K562 (cell line): ENCODE measurements around the gene GALNT7. TPM values are rescaled to one million over a fixed set of nuclear protein-coding genes. Genes with fewer than 3 reads are reported as not detected.

ENCODE experiments used
- E2F4 ChIP-seq: sonication (generic); formaldehyde crosslinking; IDR thresholded peaks from 2 replicates; pipeline ENCODE4 v1.8.0; 2022; ENCODE audit warnings: mild to moderate bottlenecking, low read depth, missing genetic modification reagents
- FOXJ2 ChIP-seq: fragments of 200-800 bp; sonication (Bioruptor generic); IDR thresholded peaks from 2 replicates; pipeline ENCODE4 v1.6.1; 2016; ENCODE audit warnings: missing genetic modification characterization, missing compliant biosample characterization
- HDAC2 ChIP-seq: fragments of 450-650 bp; IDR thresholded peaks from 2 replicates; pipeline ENCODE4 v1.6.1; 2016; ENCODE audit warnings: mild to moderate bottlenecking
- MLLT1 ChIP-seq, 2 experiments: fragments of 450-650 bp; IDR thresholded peaks; 2 replicates each; pipeline ENCODE4 v1.6.1; 2016
- MXD1 ChIP-seq: fragments of 250-450 bp; sonication (Bioruptor Pico); IDR thresholded peaks from 2 replicates; pipeline ENCODE4 v1.8.0; 2021; ENCODE audit warnings: borderline replicate concordance, mild to moderate bottlenecking, moderate library complexity; ENCODE audit not compliant: poor library complexity, severe bottlenecking
- NONO ChIP-seq, 2 experiments: fragments of 200-400 bp in 1 of 2; fragments of 450-650 bp in 1 of 2; formaldehyde crosslinking in 1 of 2; IDR thresholded peaks; 2 replicates each; pipeline ENCODE4 v1.6.1; 2017; ENCODE audit warnings: low read depth in 2 of 2, mild to moderate bottlenecking in 2 of 2, moderate library complexity in 2 of 2, low read length in 1 of 2
- SRF ChIP-seq, 2 experiments: fragments of 250-450, 450-650 bp in 1 of 2; sonication (Bioruptor Pico) in 1 of 2; sonication (generic) in 1 of 2; formaldehyde crosslinking; IDR thresholded peaks; 2 replicates each; pipeline versions ENCODE4 v1.5.0 to v1.5.1; 2020 to 2022; ENCODE audit warnings: mild to moderate bottlenecking in 1 of 2, missing genetic modification reagents in 1 of 2
- ZBTB2 ChIP-seq: fragments of 450-650 bp; IDR thresholded peaks from 2 replicates; pipeline ENCODE4 v1.6.1; 2016; ENCODE audit warnings: antibody characterized with exemption
- ZNF146 ChIP-seq: IDR thresholded peaks from one replicate; pipeline ENCODE4 v1.6.1; 2018; ENCODE audit warnings: missing compliant biosample characterization; ENCODE audit not compliant: unreplicated experiment
- ZNF41 ChIP-seq: fragments of 250-450 bp; sonication (Bioruptor Pico); conservative IDR thresholded peaks from 2 replicates; pipeline ENCODE4 v1.4.0; 2020; ENCODE audit warnings: mild to moderate bottlenecking
- polyA plus RNA-seq, 8 experiments: library from polyadenylated mRNA; depleted of rRNA in 4 of 8; stranded (reverse) in 5 of 8; unstranded in 3 of 8; fragments of >200 nt; fragmentation: Nextera tagmentation in 2 of 8; fragmentation: Illumina TruSeq in 1 of 8; extraction: Ambion mirVana in 2 of 8; extraction: Trizol in 1 of 8; gene quantifications; 2 replicates each; pipeline versions ENCODE4 v1.2.1 to v1.2.3, GENCODE V29; 2011 to 2014; ENCODE audit warnings: inconsistent platforms in 1 of 8, missing spikeins in 1 of 8
- total RNA-seq, 7 experiments: library from RNA; depleted of rRNA in 6 of 7; stranded (reverse); fragments of >200 nt in 6 of 7; fragmentation: Illumina TruSeq in 2 of 7; extraction: Trizol in 2 of 7; gene quantifications; 2 replicates each; pipeline versions ENCODE4 v1.2.1 to v1.2.3, GENCODE V29; 2011 to 2021; ENCODE audit warnings: low replicate concordance in 1 of 7

The GALNT7 gene
- total and polyA plus RNA-seq, 9 of the 15 experiments (the other 6 are each of a cell fraction or from before 2014, with no cell fraction given) = 16.7 to 38.7 (median 31.1) TPM

- peak; percentile 73 for TF ChIP-seq HDAC2
- TF ChIP-seq ZNF41 (CRISPR knock-in tag) = no peak
- 0 out of 2 replicates have a peak, but pooled peaks have one; percentile 65 for TF ChIP-seq ZBTB2
- peak in 1 of 2 experiments; percentile 52; a peak in 1 of 4 replicates for TF ChIP-seq MLLT1 (IDR thresholded peaks at IDR 0.05)
- no peak for TF ChIP-seq ZNF146
- no peak for TF ChIP-seq E2F4 (CRISPR knock-in tag)
- 0 out of 2 replicates have a peak, but pooled peaks have one; percentile 47 for TF ChIP-seq FOXJ2 (tag)
- peak; percentile 20 for TF ChIP-seq MXD1 (CRISPR knock-in tag)
- TF ChIP-seq NONO (IDR thresholded peaks at IDR 0.05; ENCODE audit: low read depth in 2 of 2, low read length in 1 of 2) = peak in 1 of 2 experiments; percentile 59; a peak in 1 of 4 replicates
- peak in 1 of 2 experiments; percentile 69; a peak in 1 of 4 replicates for TF ChIP-seq SRF (CRISPR knock-in tag; IDR thresholded peaks at IDR 0.05)
Measured at GRCh38 chr4:173370477-173371291, 202.1 kb downstream of the GALNT7 start, which contains the start of gene SAP30 (continued).
